K562 (cell line): ENCODE results near the gene CCNDBP1. TPM values are rescaled to one million over a fixed set of nuclear protein-coding genes. Genes with fewer than 3 reads are reported as not detected.

Source experiments
- CSDE1 ChIP-seq, 2 experiments: fragments of 450-650 bp; IDR thresholded peaks; 2 replicates each; pipeline ENCODE4 v1.6.1; 2016; ENCODE audit warnings: mild to moderate bottlenecking in 1 of 2
- FOXA1 ChIP-seq: fragments of 450-650 bp; IDR thresholded peaks from 2 replicates; pipeline ENCODE4 v1.6.1; 2016; ENCODE audit warnings: mild to moderate bottlenecking, borderline replicate concordance
- KLF16 ChIP-seq: IDR thresholded peaks from 2 replicates; pipeline ENCODE4 v1.6.1; 2016; ENCODE audit warnings: antibody characterized with exemption
- RCOR1 ChIP-seq, 2 experiments: IDR thresholded peaks; 2 replicates each; pipeline ENCODE4 v1.6.1; 2012; ENCODE audit warnings: low read depth in 2 of 2, low read length in 2 of 2, borderline replicate concordance in 1 of 2, improper control_type of control experiment in 1 of 2
- RFX7 ChIP-seq: fragments of 250-450 bp; sonication (Bioruptor Pico); IDR thresholded peaks from 2 replicates; pipeline ENCODE4 v1.5.1; 2021; ENCODE audit warnings: mild to moderate bottlenecking
- SIN3A ChIP-seq, 2 experiments: fragments of 150-350 bp in 1 of 2; IDR thresholded peaks; 2 replicates each; pipeline ENCODE4 v1.6.1; 2011 to 2016; ENCODE audit warnings: borderline replicate concordance in 2 of 2, low read depth in 2 of 2, low read length in 2 of 2, mild to moderate bottlenecking in 2 of 2, moderate library complexity in 2 of 2; ENCODE audit not compliant: control insufficient read depth in 1 of 2
- TAF15 ChIP-seq: fragments of 200-400 bp; formaldehyde crosslinking; IDR thresholded peaks from 2 replicates; pipeline ENCODE4 v1.6.1; 2017; ENCODE audit warnings: mild to moderate bottlenecking, low read depth, low read length, moderate library complexity
- TEAD2 ChIP-seq: fragments of 450-650 bp; IDR thresholded peaks from 2 replicates; pipeline ENCODE4 v1.6.1; 2016; ENCODE audit warnings: missing genetic modification characterization, control low read depth, missing compliant biosample characterization
- ZNF174 ChIP-seq: fragments of 250-450 bp; sonication (Bioruptor Pico); IDR thresholded peaks from 2 replicates; pipeline ENCODE4 v1.4.0; 2020; ENCODE audit warnings: mild to moderate bottlenecking
- polyA plus RNA-seq, 8 experiments: library from polyadenylated mRNA; depleted of rRNA in 4 of 8; stranded (reverse) in 5 of 8; unstranded in 3 of 8; fragments of >200 nt; fragmentation: Nextera tagmentation in 2 of 8; fragmentation: Illumina TruSeq in 1 of 8; extraction: Ambion mirVana in 2 of 8; extraction: Trizol in 1 of 8; gene quantifications; 2 replicates each; pipeline versions ENCODE4 v1.2.1 to v1.2.3, GENCODE V29; 2011 to 2014; ENCODE audit warnings: inconsistent platforms in 1 of 8, missing spikeins in 1 of 8
- total RNA-seq, 7 experiments: library from RNA; depleted of rRNA in 6 of 7; stranded (reverse); fragments of >200 nt in 6 of 7; fragmentation: Illumina TruSeq in 2 of 7; extraction: Trizol in 2 of 7; gene quantifications; 2 replicates each; pipeline versions ENCODE4 v1.2.1 to v1.2.3, GENCODE V29; 2011 to 2021; ENCODE audit warnings: low replicate concordance in 1 of 7
- TF ChIP-seq, protein P1 (sequence below): fragments of 250-450 bp; sonication (Bioruptor Pico); IDR thresholded peaks from 2 replicates; pipeline ENCODE4 v1.5.0; 2020; ENCODE audit warnings: mild to moderate bottlenecking
- TF ChIP-seq, protein P2 (sequence below), 2 experiments: fragments of 450-650 bp; IDR thresholded peaks; 2 replicates each; pipeline ENCODE4 v1.6.1; 2016; ENCODE audit warnings: mild to moderate bottlenecking in 2 of 2, borderline replicate concordance in 1 of 2, low read depth in 1 of 2, moderate library complexity in 1 of 2
- TF ChIP-seq, protein P3 (sequence below): fragments of 450-650 bp; IDR thresholded peaks from 2 replicates; pipeline ENCODE4 v1.6.1; 2014; ENCODE audit warnings: low read depth, mild to moderate bottlenecking, moderate library complexity, borderline replicate concordance

Gene CCNDBP1
- total and polyA plus RNA-seq, 9 of the 15 experiments (the other 6 are each of a cell fraction or from before 2014, with no cell fraction given), result 37.0 to 111 (median 55.5) TPM

DNA sequence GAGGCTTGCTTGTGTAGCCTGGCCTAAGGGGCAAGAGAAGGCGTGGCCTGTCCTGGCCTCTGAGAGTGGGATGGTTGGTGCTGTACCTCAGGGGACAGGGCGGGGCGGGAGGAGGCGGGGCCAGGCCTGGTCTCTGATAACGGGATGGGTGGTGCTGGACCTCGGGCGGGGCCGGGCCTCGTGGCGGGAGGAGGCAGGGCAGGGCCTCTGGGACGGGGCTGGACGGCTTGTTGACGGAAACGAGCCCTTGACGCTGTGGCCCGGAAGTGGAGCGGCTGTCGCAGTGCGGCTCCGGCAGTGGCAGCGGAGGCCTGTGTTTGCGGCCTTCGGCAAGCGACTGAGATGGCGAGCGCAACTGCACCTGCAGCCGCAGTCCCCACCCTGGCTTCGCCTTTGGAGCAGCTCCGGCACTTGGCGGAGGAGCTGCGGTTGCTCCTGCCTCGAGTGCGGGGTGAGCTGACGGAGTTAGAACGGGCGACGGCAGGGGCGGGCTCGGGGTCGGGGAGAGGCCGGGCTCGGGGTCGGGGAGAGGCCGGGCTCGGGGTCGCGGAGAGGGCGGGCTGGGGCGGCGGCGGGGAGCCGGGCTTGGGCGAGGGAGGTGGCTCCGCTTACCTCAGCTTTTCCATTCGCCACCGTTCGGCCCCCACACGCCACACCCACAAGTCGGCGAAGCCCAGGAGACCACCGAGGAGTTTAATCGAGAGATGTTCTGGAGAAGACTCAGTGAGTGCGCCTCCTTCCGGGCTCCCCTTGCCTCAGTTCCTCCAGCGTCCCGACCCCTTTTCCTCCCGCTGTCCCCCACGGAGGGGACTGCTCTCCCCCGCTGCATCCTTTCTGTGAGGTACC, at the start of gene CCNDBP1 (continued):
- TF ChIP-seq CSDE1 (IDR thresholded peaks at IDR 0.05), result no peak
- TF ChIP-seq, protein P1, sequence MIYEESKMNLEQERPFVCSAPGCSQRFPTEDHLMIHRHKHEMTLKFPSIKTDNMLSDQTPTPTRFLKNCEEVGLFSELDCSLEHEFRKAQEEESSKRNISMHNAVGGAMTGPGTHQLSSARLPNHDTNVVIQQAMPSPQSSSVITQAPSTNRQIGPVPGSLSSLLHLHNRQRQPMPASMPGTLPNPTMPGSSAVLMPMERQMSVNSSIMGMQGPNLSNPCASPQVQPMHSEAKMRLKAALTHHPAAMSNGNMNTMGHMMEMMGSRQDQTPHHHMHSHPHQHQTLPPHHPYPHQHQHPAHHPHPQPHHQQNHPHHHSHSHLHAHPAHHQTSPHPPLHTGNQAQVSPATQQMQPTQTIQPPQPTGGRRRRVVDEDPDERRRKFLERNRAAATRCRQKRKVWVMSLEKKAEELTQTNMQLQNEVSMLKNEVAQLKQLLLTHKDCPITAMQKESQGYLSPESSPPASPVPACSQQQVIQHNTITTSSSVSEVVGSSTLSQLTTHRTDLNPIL (CRISPR knock-in tag), result no peak
- TF ChIP-seq TEAD2 (tag), result no peak
- no peak for TF ChIP-seq FOXA1
- TF ChIP-seq ZNF174 (CRISPR knock-in tag), result no peak
- TF ChIP-seq, protein P2, sequence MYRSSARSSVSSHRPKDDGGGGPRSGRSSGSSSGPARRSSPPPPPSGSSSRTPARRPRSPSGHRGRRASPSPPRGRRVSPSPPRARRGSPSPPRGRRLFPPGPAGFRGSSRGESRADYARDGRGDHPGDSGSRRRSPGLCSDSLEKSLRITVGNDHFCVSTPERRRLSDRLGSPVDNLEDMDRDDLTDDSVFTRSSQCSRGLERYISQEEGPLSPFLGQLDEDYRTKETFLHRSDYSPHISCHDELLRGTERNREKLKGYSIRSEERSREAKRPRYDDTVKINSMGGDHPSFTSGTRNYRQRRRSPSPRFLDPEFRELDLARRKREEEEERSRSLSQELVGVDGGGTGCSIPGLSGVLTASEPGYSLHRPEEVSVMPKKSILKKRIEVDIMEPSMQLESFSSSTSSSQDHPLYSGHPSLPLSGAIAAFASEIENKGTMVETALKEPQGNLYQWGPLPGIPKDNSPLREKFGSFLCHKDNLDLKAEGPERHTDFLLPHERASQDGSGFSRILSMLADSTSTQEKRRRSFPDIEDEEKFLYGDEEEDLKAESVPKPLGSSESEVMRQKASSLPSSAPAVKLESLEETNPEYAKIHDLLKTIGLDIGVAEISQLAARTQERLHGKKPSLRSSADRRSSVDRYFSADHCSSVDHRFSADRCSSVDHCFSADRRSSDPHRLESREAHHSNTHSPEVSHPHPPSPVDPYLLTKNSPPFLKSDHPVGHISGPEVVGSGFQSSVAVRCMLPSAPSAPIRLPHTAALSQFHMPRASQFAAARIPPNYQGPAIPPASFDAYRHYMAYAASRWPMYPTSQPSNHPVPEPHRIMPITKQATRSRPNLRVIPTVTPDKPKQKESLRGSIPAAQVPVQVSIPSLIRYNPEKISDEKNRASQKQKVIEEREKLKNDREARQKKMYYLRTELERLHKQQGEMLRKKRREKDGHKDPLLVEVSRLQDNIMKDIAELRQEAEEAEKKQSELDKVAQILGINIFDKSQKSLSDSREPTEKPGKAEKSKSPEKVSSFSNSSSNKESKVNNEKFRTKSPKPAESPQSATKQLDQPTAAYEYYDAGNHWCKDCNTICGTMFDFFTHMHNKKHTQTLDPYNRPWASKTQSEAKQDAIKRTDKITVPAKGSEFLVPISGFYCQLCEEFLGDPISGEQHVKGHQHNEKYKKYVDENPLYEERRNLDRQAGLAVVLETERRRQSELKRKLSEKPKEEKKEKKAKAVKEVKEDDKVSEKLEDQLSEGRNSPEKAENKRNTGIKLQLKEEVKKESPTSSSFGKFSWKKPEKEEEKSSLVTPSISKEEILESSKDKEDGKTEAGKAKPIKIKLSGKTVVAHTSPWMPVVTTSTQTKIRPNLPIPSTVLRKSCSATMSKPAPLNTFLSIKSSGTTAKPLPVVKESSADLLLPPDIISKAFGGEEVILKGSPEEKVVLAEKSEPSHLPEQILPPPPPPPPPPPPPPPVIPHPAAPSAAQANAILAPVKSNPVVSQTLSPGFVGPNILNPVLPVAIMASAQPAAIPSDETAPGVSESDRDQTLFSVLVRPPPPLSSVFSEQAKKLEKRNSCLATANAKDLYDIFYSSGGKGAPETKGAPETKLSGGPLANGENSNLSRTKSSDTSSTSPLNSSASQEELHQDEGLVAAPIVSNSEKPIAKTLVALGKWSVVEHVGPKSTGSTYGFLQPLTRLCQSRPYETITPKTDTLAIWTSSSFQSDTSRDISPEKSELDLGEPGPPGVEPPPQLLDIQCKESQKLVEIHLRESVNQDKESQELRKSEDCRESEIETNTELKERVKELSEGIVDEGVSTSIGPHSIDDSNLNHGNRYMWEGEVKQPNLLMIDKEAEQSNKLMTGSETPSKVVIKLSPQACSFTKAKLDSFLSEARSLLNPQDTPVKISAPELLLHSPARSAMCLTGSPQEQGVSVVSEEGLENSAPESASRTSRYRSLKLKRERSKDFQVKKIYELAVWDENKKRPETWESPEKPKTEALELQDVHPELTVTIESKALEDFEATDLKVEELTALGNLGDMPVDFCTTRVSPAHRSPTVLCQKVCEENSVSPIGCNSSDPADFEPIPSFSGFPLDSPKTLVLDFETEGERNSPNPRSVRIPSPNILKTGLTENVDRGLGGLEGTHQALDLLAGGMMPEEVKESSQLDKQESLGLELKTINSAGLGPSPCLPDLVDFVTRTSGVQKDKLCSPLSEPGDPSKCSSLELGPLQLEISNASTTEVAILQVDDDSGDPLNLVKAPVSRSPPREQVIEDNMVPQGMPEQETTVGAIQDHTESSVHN (IDR thresholded peaks at IDR 0.05; ENCODE audit: borderline replicate concordance in 1 of 2, low read depth in 1 of 2), result no peak
- TF ChIP-seq, protein P3, sequence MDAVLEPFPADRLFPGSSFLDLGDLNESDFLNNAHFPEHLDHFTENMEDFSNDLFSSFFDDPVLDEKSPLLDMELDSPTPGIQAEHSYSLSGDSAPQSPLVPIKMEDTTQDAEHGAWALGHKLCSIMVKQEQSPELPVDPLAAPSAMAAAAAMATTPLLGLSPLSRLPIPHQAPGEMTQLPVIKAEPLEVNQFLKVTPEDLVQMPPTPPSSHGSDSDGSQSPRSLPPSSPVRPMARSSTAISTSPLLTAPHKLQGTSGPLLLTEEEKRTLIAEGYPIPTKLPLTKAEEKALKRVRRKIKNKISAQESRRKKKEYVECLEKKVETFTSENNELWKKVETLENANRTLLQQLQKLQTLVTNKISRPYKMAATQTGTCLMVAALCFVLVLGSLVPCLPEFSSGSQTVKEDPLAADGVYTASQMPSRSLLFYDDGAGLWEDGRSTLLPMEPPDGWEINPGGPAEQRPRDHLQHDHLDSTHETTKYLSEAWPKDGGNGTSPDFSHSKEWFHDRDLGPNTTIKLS, result peak; percentile 72; the same call in 1 of the 2 replicates
- no peak for TF ChIP-seq KLF16
- no peak for TF ChIP-seq TAF15
- TF ChIP-seq SIN3A (IDR thresholded peaks at IDR 0.05; ENCODE audit: borderline replicate concordance in 2 of 2, control insufficient read depth in 1 of 2, low read depth in 2 of 2, low read length in 2 of 2), result peak; percentile 85 to 96; a peak in 3 of 4 replicates
- TF ChIP-seq RFX7 (CRISPR knock-in tag), result no peak
- TF ChIP-seq RCOR1 (IDR thresholded peaks at IDR 0.05; ENCODE audit: borderline replicate concordance in 1 of 2, low read depth in 2 of 2, low read length in 2 of 2), result peak in 1 of 2 experiments; percentile 83; a peak in 2 of 4 replicates
